Chondrocyte (in vitro differentiated cells): Measurements from ENCODE around the gene UNC119B. TPM values are rescaled to one million over a fixed set of nuclear protein-coding genes. Genes with fewer than 3 reads are reported as not detected.

Experiments
- DNase-seq: peaks from one replicate; pipeline ENCODE4 v3.0.0; 2021; ENCODE audit warnings: mixed read lengths, low spot score
- H3K27ac Mint-ChIP-seq: one replicate; pipeline ENCODE4 v1.8.0; 2021; ENCODE audit warnings: mild to moderate bottlenecking, moderate library complexity, mixed read lengths; ENCODE audit not compliant: unreplicated experiment
- H3K27me3 Mint-ChIP-seq: 2 replicates; pipeline ENCODE4 v1.8.0; 2021; ENCODE audit warnings: low read depth, mixed read lengths
- H3K36me3 Mint-ChIP-seq: 2 replicates; pipeline ENCODE4 v1.8.0; 2021; ENCODE audit warnings: low read depth, mixed read lengths
- H3K4me1 Mint-ChIP-seq: 2 replicates; pipeline ENCODE4 v1.8.0; 2021; ENCODE audit warnings: low read depth, mild to moderate bottlenecking, mixed read lengths
- H3K4me3 Mint-ChIP-seq: one replicate; pipeline ENCODE4 v1.8.0; 2021; ENCODE audit warnings: mild to moderate bottlenecking, moderate library complexity, mixed read lengths; ENCODE audit not compliant: unreplicated experiment
- H3K9me3 Mint-ChIP-seq: 2 replicates; pipeline ENCODE4 v1.8.0; 2021; ENCODE audit warnings: low read depth, mixed read lengths
- CTCF ChIP-seq: fragments of 200-600 bp; sonication (generic); IDR thresholded peaks from 2 replicates; pipeline ENCODE4 v1.5.0; 2021; ENCODE audit warnings: antibody characterized with exemption, mild to moderate bottlenecking, moderate library complexity
- total RNA-seq: library from RNA; stranded (reverse); gene quantifications from 3 replicates; pipeline ENCODE4 v1.2.1, GENCODE V29; 2021

Gene UNC119B
- total RNA-seq, 1 donor from 2014 or later = 22.3 TPM

GRCh38 chr12:120766566-120766965, 56.3 kb downstream of the UNC119B start:
- H3K36me3 Mint-ChIP-seq = peaks cover 28% of the 10 kb centered on the region
- no peak for DNase-seq
- H3K4me3 Mint-ChIP-seq = no peak overlapping the region
- H3K9me3 Mint-ChIP-seq = no peaks in the 10 kb centered on the region
- H3K4me1 Mint-ChIP-seq = peaks cover 27% of the 10 kb centered on the region
- H3K27me3 Mint-ChIP-seq = no peaks in the 10 kb centered on the region
- no peak for TF ChIP-seq CTCF
- no peak overlapping the region for H3K27ac Mint-ChIP-seq

- DNase-seq = no peak
- TF ChIP-seq CTCF = no peak
- Mint-ChIP-seq H3K4me1 (peaks cover 23% of the 10 kb centered on the region), H3K4me3 (no peak overlapping the region), H3K27me3 (no peaks in the 10 kb centered on the region), H3K9me3 (no peaks in the 10 kb centered on the region), H3K27ac (no peak overlapping the region), H3K36me3 (peaks cover 31% of the 10 kb centered on the region)
Measured at GRCh38 chr12:120767071-120768024, 57.1 kb downstream of the UNC119B start.

GRCh38 chr12:120771097-120771496, 60.8 kb downstream of the UNC119B start:
- Mint-ChIP-seq H3K27me3 (no peaks in the 10 kb centered on the region), H3K27ac (no peak overlapping the region), H3K36me3 (peaks cover 27% of the 10 kb centered on the region), H3K4me1 (peaks cover 15% of the 10 kb centered on the region), H3K4me3 (no peak overlapping the region), H3K9me3 (no peaks in the 10 kb centered on the region)
- no peak for DNase-seq
- no peak for TF ChIP-seq CTCF

Other genes starting within 250 kb of the UNC119B start
- 108 to 150 TPM (median 113 TPM) in 3 replicates for gene SRSF9, start 240.7 kb upstream of the UNC119B start, total RNA-seq
- 317 to 550 TPM (median 322 TPM) in 3 replicates for gene DYNLL1, start 214.3 kb upstream of the UNC119B start, total RNA-seq
- 16.2 to 22.9 TPM (median 19.8 TPM) in 3 replicates for gene COQ5, start 181.3 kb upstream of the UNC119B start, total RNA-seq
- gene RNF10, start 176.1 kb upstream of the UNC119B start, total RNA-seq = 136 to 138 TPM (median 136 TPM) in 3 replicates
- 25.1 to 59.8 TPM (median 27.8 TPM) in 3 replicates for gene POP5, start 129.1 kb upstream of the UNC119B start, total RNA-seq
- gene CABP1, start 69.8 kb upstream of the UNC119B start, total RNA-seq = not detected in 3 replicates
- 143 to 204 TPM (median 144 TPM) in 3 replicates for gene MLEC, start 23.3 kb upstream of the UNC119B start, total RNA-seq
- 6.8 to 7.2 TPM (median 7.0 TPM) in 3 replicates for gene ACADS, start 15.4 kb downstream of the UNC119B start, total RNA-seq
- gene SPPL3, start 193.9 kb downstream of the UNC119B start, total RNA-seq = 45.7 to 53.6 TPM (median 51.3 TPM) in 3 replicates